ENCODE data around the gene PLPP7. TPM values are rescaled to one million over a fixed set of nuclear protein-coding genes. Genes with fewer than 3 reads are reported as not detected.

The PLPP7 gene
- polyA plus RNA-seq, 1 donor (not counting 4 experiments of a cell fraction or from before 2014, with no cell fraction given), result not detected

DNA sequence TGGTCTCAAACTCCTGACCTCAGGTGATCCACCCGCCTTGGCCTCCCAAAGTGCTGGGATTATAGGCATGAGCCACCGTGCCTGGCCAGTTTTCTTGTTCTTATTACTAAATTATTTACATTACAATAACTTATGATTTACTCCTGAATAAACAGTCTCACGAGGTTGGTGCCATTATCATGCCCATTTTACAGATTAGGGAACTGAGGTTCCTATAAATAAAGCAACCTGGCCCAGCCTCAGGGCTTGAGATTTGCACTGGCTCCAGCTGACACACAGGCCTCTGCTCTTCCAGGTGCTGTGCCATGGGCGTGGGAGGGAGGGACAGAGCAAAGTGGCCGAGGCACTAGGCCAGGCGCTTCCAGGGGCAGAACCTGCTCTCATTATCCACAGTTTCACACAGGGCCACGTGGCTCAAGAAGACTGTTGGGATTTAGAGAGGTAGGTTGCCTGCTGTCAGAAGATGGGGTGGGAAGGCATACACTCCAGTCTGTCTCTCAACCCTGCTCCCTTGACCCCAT is 2.3 kb downstream of the PLPP7 start:
- Histone ChIP-seq H3K9ac (ENCODE audit: control insufficient read depth, extremely low read depth, insufficient read depth, low read length) (no peak overlapping the region), H3K79me2 (ENCODE audit: control insufficient read depth, insufficient read depth, low read length) (no peaks in the 10 kb centered on the region), H3K4me1 (ENCODE audit: control insufficient read depth, extremely low read depth, insufficient read depth, low read length) (no peaks in the 10 kb centered on the region), H2AFZ (ENCODE audit: control insufficient read depth, low read length) (no peak overlapping the region), H3K9me3 (ENCODE audit: control insufficient read depth, low read depth, low read length) (no peaks in the 10 kb centered on the region), H4K20me1 (ENCODE audit: control insufficient read depth, extremely low read depth, insufficient read depth, low read length) (no peaks in the 10 kb centered on the region), H3K36me3 (ENCODE audit: control insufficient read depth in 2 of 2, extremely low read depth in 1 of 2, insufficient read depth in 2 of 2, low read length in 2 of 2) (no peaks in the 10 kb centered on the region), H3K4me2 (ENCODE audit: control insufficient read depth, extremely low read depth, insufficient read depth, low read depth, low read length) (no peak overlapping the region), H3K4me3 (ENCODE audit: control insufficient read depth in 2 of 3, extremely low read depth in 1 of 3, insufficient read depth in 2 of 3, low read depth in 1 of 3, low read length in 3 of 3) (no peak overlapping the region), H3K27me3 (ENCODE audit: control insufficient read depth, extremely low read depth, insufficient read depth, low read length) (peaks cover 1% of the 10 kb centered on the region), H3K27ac (ENCODE audit: control insufficient read depth, insufficient read depth, low read length) (no peak overlapping the region), H3K9me1 (ENCODE audit: control insufficient read depth, extremely low read depth, insufficient read depth, low read length) (no peaks in the 10 kb centered on the region)
- TF ChIP-seq CTCF (optimal IDR thresholded peaks at IDR 0.05 in 1 of 3, IDR thresholded peaks at IDR 0.05 in 1 of 3, conservative IDR thresholded peaks at IDR 0.05 in 1 of 3; ENCODE audit: extremely low read depth in 1 of 3, insufficient read depth in 2 of 3, low read length in 3 of 3), result no peak
- no peak for TF ChIP-seq EZH2 (IDR thresholded peaks at IDR 0.05; ENCODE audit: low read length)
- FAIRE-seq (no peak), DNase-seq (ENCODE audit: low read depth, low spot score) (no peak)
- dilution Hi-C loops (cut with MboI; ENCODE audit: extremely low pct_ligation_motif_present, low sequenced_read_pairs), result no loop called here

DNA sequence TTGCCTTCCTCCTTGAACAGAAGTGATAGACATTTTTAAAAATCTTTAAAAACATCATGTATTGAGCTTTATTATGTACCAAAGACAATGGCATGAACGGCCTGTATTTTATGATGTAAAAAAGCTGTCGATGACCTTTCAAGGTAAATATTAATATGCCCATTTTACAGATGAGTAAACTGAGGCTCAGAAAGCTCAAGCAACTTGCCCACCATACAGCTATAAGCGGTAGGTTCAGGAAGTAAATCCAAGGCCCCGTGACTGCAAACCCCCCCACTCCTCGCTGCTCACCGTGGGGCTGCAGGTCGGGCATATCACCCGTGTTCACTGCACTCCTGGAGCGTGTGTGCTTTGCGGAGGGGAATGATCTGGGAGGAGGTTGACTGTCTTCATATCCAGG is 3.4 kb downstream of the PLPP7 start:
- Histone ChIP-seq H3K4me3 (ENCODE audit: control insufficient read depth in 2 of 3, extremely low read depth in 1 of 3, insufficient read depth in 2 of 3, low read depth in 1 of 3, low read length in 3 of 3) (no peak overlapping the region), H3K4me1 (ENCODE audit: control insufficient read depth, extremely low read depth, insufficient read depth, low read length) (no peaks in the 10 kb centered on the region), H3K9ac (ENCODE audit: control insufficient read depth, extremely low read depth, insufficient read depth, low read length) (no peak overlapping the region), H3K9me3 (ENCODE audit: control insufficient read depth, low read depth, low read length) (no peaks in the 10 kb centered on the region), H3K9me1 (ENCODE audit: control insufficient read depth, extremely low read depth, insufficient read depth, low read length) (no peaks in the 10 kb centered on the region), H4K20me1 (ENCODE audit: control insufficient read depth, extremely low read depth, insufficient read depth, low read length) (no peaks in the 10 kb centered on the region), H3K27ac (ENCODE audit: control insufficient read depth, insufficient read depth, low read length) (no peak overlapping the region), H2AFZ (ENCODE audit: control insufficient read depth, low read length) (no peak overlapping the region), H3K4me2 (ENCODE audit: control insufficient read depth, extremely low read depth, insufficient read depth, low read depth, low read length) (no peak overlapping the region), H3K36me3 (ENCODE audit: control insufficient read depth in 2 of 2, extremely low read depth in 1 of 2, insufficient read depth in 2 of 2, low read length in 2 of 2) (no peaks in the 10 kb centered on the region), H3K27me3 (ENCODE audit: control insufficient read depth, extremely low read depth, insufficient read depth, low read length) (peaks cover 4% of the 10 kb centered on the region), H3K79me2 (ENCODE audit: control insufficient read depth, insufficient read depth, low read length) (no peaks in the 10 kb centered on the region)
- FAIRE-seq, result no peak
- dilution Hi-C loops (cut with MboI; ENCODE audit: extremely low pct_ligation_motif_present, low sequenced_read_pairs), result no loop called here
- TF ChIP-seq CTCF (optimal IDR thresholded peaks at IDR 0.05 in 1 of 3, IDR thresholded peaks at IDR 0.05 in 1 of 3, conservative IDR thresholded peaks at IDR 0.05 in 1 of 3; ENCODE audit: extremely low read depth in 1 of 3, insufficient read depth in 2 of 3, low read length in 3 of 3), result no peak
- no peak for TF ChIP-seq EZH2 (IDR thresholded peaks at IDR 0.05; ENCODE audit: low read length)
- DNase-seq (ENCODE audit: low read depth, low spot score), result no peak

Measured in keratinocyte (primary cell).